SK-N-SH treated with all-trans-retinoic acid at 6 μM for 48 hours (cell line): Measurements from ENCODE around the gene DNAJC28.

ENCODE experiments used
- ATAC-seq: fragments of 200-7000 bp; cut with Tn5 transposase; 3 replicates; pipeline ENCODE4 v1.9.1; 2020; ENCODE audit warnings: mild to moderate bottlenecking, moderate library complexity
- ARNTL ChIP-seq: fragments of 450-650 bp; formaldehyde crosslinking; IDR thresholded peaks from 2 replicates; pipeline ENCODE4 v1.5.0; 2020; ENCODE audit warnings: low read depth, mild to moderate bottlenecking, moderate library complexity, borderline replicate concordance
- CSDC2 ChIP-seq: fragments of 250-450 bp; sonication (Bioruptor Pico); IDR thresholded peaks from 2 replicates; pipeline ENCODE4 v1.5.0; 2020; ENCODE audit warnings: mild to moderate bottlenecking, moderate library complexity
- ESRRG ChIP-seq: fragments of 250-450 bp; sonication (Bioruptor Pico); IDR thresholded peaks from 2 replicates; pipeline ENCODE4 v1.6.1; 2021; ENCODE audit warnings: mild to moderate bottlenecking
- GLIS3 ChIP-seq: fragments of 250-450 bp; sonication (Bioruptor Pico); IDR thresholded peaks from 2 replicates; pipeline ENCODE4 v1.5.0; 2020; ENCODE audit warnings: mild to moderate bottlenecking, moderate library complexity
- ISL1 ChIP-seq: fragments of 250-450 bp; sonication (Bioruptor Pico); IDR thresholded peaks from 2 replicates; pipeline ENCODE4 v2.1.2; 2022; ENCODE audit warnings: mild to moderate bottlenecking, moderate library complexity
- OSR1 ChIP-seq: fragments of 250-450 bp; sonication (Bioruptor Pico); IDR thresholded peaks from 2 replicates; pipeline ENCODE4 v1.8.0; 2022; ENCODE audit warnings: moderate library complexity, mild to moderate bottlenecking, inconsistent platforms
- PPARA ChIP-seq: fragments of 250-450 bp; sonication (Bioruptor Pico); IDR thresholded peaks from 2 replicates; pipeline ENCODE4 v1.5.0; 2020; ENCODE audit warnings: mild to moderate bottlenecking, borderline replicate concordance
- RARB ChIP-seq: fragments of 250-450 bp; sonication (Bioruptor Pico); IDR thresholded peaks from 2 replicates; pipeline ENCODE4 v1.8.0; 2021; ENCODE audit warnings: mild to moderate bottlenecking, moderate library complexity
- SNAI2 ChIP-seq: fragments of 250-450 bp; sonication (Bioruptor Pico); IDR thresholded peaks from 2 replicates; pipeline ENCODE4 v1.5.0; 2020; ENCODE audit warnings: mild to moderate bottlenecking, moderate library complexity
- TCF4 ChIP-seq: fragments of 250-450 bp; sonication (Bioruptor Pico); IDR thresholded peaks from 2 replicates; pipeline ENCODE4 v1.8.0; 2021; ENCODE audit warnings: mild to moderate bottlenecking, moderate library complexity, borderline replicate concordance
- TOX ChIP-seq: fragments of 250-450 bp; sonication (Bioruptor Pico); IDR thresholded peaks from 2 replicates; pipeline ENCODE4 v1.8.0; 2021; ENCODE audit warnings: mild to moderate bottlenecking, moderate library complexity, borderline replicate concordance
- TSHZ2 ChIP-seq: fragments of 250-450 bp; sonication (Bioruptor Pico); IDR thresholded peaks from 2 replicates; pipeline ENCODE4 v1.5.0; 2020; ENCODE audit warnings: mild to moderate bottlenecking, moderate library complexity
- ZC3H10 ChIP-seq: fragments of 250-450 bp; sonication (Bioruptor Pico); IDR thresholded peaks from 2 replicates; pipeline ENCODE4 v1.5.1; 2021; ENCODE audit warnings: mild to moderate bottlenecking, moderate library complexity
- ZFP3 ChIP-seq: fragments of 250-450 bp; sonication (Bioruptor Pico); IDR thresholded peaks from 2 replicates; pipeline ENCODE4 v1.5.0; 2020; ENCODE audit warnings: mild to moderate bottlenecking, moderate library complexity
- ZFP30 ChIP-seq: fragments of 450-650 bp; formaldehyde crosslinking; IDR thresholded peaks from 2 replicates; pipeline ENCODE4 v1.5.0; 2022; ENCODE audit warnings: mild to moderate bottlenecking, moderate library complexity
- ZNF565 ChIP-seq: fragments of 450-650 bp; formaldehyde crosslinking; conservative IDR thresholded peaks from 2 replicates; pipeline ENCODE4 v1.5.0; 2020; ENCODE audit warnings: low read depth, mild to moderate bottlenecking, moderate library complexity
- ZNF8 ChIP-seq: fragments of 450-650 bp; formaldehyde crosslinking; IDR thresholded peaks from 2 replicates; pipeline ENCODE4 v1.5.0; 2020; ENCODE audit warnings: mild to moderate bottlenecking, moderate library complexity
- TF ChIP-seq, protein P1 (sequence below): fragments of 250-450 bp; sonication (Bioruptor Pico); IDR thresholded peaks from 2 replicates; pipeline ENCODE4 v1.8.0; 2020; ENCODE audit warnings: mild to moderate bottlenecking, moderate library complexity, borderline replicate concordance
- TF ChIP-seq, protein P2 (sequence below): fragments of 250-450 bp; sonication (Bioruptor Pico); IDR thresholded peaks from 2 replicates; pipeline ENCODE4 v1.5.1; 2020; ENCODE audit warnings: low read depth, mild to moderate bottlenecking, moderate library complexity
- TF ChIP-seq, protein P3 (sequence below): fragments of 250-450 bp; sonication (Bioruptor Pico); IDR thresholded peaks from 2 replicates; pipeline ENCODE4 v1.5.1; 2021; ENCODE audit warnings: mild to moderate bottlenecking, moderate library complexity

The DNAJC28 gene

DNA sequence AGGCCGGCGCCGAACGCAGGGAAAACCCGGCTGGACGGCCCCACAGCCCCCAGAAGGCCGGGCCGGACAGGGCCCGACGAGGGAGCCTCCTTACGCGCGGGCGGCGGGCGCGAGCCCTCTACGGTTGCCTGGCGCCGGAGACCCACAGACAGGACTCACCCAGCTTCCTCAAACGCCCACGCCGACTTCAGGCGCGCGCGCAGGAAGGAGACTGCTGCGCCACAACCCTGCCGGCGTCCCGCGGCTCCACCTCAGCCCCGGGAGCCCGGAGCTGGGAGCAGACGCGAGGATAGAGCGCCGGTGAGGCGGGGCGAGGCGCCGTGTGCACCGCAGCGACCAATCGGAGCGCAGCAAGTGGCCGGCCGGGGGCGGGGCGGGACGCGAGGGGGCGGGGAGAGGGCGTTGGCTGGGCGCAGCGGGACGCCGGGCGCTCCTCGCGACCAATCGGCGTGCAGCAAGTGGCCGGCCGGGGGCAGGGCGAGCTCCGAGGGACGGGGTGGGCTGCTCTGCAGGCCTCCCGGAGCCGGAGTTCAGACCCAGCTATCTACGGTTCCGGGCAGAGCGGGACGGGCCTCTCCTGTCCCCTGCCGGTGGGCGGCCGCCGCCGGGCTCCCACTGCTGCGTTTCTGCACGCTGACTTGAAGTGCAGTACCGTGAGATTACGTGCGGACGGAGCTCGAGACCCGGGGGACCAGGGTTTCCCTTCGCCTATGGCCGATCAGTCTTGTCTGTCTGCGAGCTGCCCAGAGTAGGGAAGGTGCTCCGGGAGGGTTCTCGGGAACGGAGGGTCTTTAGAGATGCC is 11.6 kb downstream of the DNAJC28 start, which contains the start of gene TMEM50B:
TMEM50B (minus strand) TSS at position 296 of the 802 bp plus-strand sequence. CDS start 11,089 bp downstream, outside the sequence.
- peak; percentile 94 for ATAC-seq
- TF ChIP-seq, protein P1, sequence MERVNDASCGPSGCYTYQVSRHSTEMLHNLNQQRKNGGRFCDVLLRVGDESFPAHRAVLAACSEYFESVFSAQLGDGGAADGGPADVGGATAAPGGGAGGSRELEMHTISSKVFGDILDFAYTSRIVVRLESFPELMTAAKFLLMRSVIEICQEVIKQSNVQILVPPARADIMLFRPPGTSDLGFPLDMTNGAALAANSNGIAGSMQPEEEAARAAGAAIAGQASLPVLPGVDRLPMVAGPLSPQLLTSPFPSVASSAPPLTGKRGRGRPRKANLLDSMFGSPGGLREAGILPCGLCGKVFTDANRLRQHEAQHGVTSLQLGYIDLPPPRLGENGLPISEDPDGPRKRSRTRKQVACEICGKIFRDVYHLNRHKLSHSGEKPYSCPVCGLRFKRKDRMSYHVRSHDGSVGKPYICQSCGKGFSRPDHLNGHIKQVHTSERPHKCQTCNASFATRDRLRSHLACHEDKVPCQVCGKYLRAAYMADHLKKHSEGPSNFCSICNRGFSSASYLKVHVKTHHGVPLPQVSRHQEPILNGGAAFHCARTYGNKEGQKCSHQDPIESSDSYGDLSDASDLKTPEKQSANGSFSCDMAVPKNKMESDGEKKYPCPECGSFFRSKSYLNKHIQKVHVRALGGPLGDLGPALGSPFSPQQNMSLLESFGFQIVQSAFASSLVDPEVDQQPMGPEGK: no peak
- TF ChIP-seq ESRRG (CRISPR knock-in tag) (no peak), GLIS3 (no peak), TSHZ2 (peak; percentile 18; the same call in 1 of the 2 replicates), ZNF565 (CRISPR knock-in tag) (0 out of 2 replicates have a peak, but pooled peaks have one; percentile 8)

DNA sequence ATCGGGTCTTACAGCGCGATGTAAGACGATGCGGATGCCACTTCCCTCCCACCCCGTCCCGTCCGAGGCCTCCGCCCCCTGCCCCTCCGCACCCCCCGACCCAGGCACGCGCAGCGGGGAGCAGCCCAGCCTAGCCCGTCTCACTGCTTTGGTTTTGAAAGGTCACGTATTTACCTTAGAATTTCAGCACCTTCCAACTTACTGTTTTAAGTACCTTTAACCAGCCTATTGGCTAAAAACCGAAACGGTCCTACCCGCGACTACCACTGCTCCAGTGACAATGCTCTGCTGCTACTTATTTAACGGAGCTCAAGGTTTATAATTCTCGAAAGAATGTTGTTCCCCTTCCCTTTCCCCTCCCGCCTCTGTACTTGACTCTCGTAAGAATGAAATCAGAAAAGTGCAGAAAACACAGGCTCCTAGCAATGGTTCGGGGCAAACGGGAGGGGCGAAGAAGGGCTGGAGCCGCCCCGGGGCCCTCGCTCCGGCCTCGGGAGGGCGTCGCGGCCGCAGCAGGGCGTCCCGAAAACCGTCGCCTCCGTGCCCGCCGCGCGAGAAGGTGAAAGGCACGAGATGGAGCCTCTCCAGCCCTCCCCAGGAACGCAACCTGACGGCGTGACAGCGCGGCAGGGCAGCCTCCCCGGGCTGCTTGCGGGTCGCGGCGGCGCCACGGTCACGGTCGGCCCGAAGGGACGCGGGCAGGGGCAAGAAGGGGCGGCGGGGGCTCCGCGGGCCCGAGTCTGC is 12.4 kb downstream of the DNAJC28 start:
- ATAC-seq: peak; percentile 13

DNA sequence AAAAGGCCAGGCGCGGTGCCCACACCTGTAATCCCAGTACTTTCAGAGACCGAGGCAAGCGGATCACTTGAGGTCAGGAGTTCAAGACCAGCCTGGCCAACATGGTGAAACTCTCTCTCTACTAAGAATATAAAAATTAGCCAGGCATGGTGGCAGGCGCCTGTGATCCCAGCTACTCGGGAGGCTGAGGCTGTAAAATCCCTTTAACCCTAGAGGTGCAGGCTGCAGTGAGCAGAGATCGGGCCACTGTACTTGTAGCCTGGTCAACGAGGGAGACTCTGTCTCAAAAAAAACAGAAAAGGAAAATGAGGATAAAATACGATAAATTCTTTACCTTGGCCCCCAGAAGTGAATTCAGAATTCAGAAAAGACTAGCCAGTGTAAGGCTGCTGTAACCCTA is 13.3 kb downstream of the DNAJC28 start:
- ATAC-seq: no peak

More for the DNA sequence above, 12.4 kb downstream of the DNAJC28 start:
- no peak for TF ChIP-seq OSR1
- TF ChIP-seq ZFP3 (CRISPR knock-in tag): no peak
- TF ChIP-seq PPARA (CRISPR knock-in tag): no peak
- no peak for TF ChIP-seq ZC3H10 (CRISPR knock-in tag)
- no peak for TF ChIP-seq ESRRG (CRISPR knock-in tag)
- TF ChIP-seq ZNF8 (CRISPR knock-in tag): no peak
- no peak for TF ChIP-seq TCF4 (CRISPR knock-in tag)
- TF ChIP-seq, protein P2, sequence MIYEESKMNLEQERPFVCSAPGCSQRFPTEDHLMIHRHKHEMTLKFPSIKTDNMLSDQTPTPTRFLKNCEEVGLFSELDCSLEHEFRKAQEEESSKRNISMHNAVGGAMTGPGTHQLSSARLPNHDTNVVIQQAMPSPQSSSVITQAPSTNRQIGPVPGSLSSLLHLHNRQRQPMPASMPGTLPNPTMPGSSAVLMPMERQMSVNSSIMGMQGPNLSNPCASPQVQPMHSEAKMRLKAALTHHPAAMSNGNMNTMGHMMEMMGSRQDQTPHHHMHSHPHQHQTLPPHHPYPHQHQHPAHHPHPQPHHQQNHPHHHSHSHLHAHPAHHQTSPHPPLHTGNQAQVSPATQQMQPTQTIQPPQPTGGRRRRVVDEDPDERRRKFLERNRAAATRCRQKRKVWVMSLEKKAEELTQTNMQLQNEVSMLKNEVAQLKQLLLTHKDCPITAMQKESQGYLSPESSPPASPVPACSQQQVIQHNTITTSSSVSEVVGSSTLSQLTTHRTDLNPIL (CRISPR knock-in tag): no peak
- no peak for TF ChIP-seq TOX (CRISPR knock-in tag)

More for the DNA sequence above, 13.3 kb downstream of the DNAJC28 start:
- TF ChIP-seq ZFP30 (no peak), ZNF565 (CRISPR knock-in tag) (no peak), TOX (CRISPR knock-in tag) (no peak), ISL1 (CRISPR knock-in tag) (no peak), GLIS3 (no peak), TCF4 (CRISPR knock-in tag) (no peak), PPARA (CRISPR knock-in tag) (no peak), SNAI2 (no peak), RARB (CRISPR knock-in tag) (no peak), CSDC2 (CRISPR knock-in tag) (no peak), ARNTL (CRISPR knock-in tag) (no peak), ZNF8 (CRISPR knock-in tag) (no peak), TSHZ2 (no peak), ZFP3 (CRISPR knock-in tag) (no peak), ESRRG (CRISPR knock-in tag) (no peak)
- TF ChIP-seq, protein P3, sequence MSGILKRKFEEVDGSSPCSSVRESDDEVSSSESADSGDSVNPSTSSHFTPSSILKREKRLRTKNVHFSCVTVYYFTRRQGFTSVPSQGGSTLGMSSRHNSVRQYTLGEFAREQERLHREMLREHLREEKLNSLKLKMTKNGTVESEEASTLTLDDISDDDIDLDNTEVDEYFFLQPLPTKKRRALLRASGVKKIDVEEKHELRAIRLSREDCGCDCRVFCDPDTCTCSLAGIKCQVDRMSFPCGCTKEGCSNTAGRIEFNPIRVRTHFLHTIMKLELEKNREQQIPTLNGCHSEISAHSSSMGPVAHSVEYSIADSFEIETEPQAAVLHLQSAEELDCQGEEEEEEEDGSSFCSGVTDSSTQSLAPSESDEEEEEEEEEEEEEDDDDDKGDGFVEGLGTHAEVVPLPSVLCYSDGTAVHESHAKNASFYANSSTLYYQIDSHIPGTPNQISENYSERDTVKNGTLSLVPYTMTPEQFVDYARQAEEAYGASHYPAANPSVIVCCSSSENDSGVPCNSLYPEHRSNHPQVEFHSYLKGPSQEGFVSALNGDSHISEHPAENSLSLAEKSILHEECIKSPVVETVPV (CRISPR knock-in tag): no peak
- TF ChIP-seq, protein P1: no peak
